GM23338 (cell line): ENCODE measurements around the gene VKORC1L1. TPM values are rescaled to one million over a fixed set of nuclear protein-coding genes. Genes with fewer than 3 reads are reported as not detected.

ENCODE experiments used
- ATAC-seq: fragments of 200-7000 bp; cut with Tn5 transposase; 3 replicates; pipeline ENCODE4 v1.9.1; 2020
- DNase-seq: peaks from one replicate; pipeline ENCODE4 v3.0.0-alpha.2; 2015; ENCODE audit warnings: low spot score
- H2AFZ ChIP-seq: fragments of 200-600 bp; sonication (generic); 2 replicates; pipeline ENCODE4 v1.8.0; 2016; ENCODE audit warnings: antibody characterized with exemption, mild to moderate bottlenecking, moderate library complexity
- H3F3A ChIP-seq: fragments of 200-600 bp; sonication (generic); replicated peaks from 2 replicates; pipeline ENCODE4 v1.8.0; 2017; ENCODE audit warnings: antibody characterized with exemption, mixed run types, low read depth
- H3K27ac ChIP-seq: fragments of 200-600 bp; sonication (generic); 2 replicates; pipeline ENCODE4 v1.6.1; 2016; ENCODE audit warnings: low read depth
- H3K27me3 ChIP-seq: fragments of 200-600 bp; sonication (generic); 2 replicates; pipeline ENCODE4 v1.8.0; 2016; ENCODE audit warnings: mild to moderate bottlenecking, mixed run types, moderate library complexity; ENCODE audit not compliant: insufficient read depth
- H3K36me3 ChIP-seq: fragments of 200-600 bp; sonication (generic); 2 replicates; pipeline ENCODE4 v1.8.0; 2016; ENCODE audit warnings: mild to moderate bottlenecking; ENCODE audit not compliant: insufficient read depth
- H3K4me1 ChIP-seq: fragments of 200-600 bp; sonication (generic); 2 replicates; pipeline ENCODE4 v1.8.0; 2016; ENCODE audit warnings: mild to moderate bottlenecking, moderate library complexity; ENCODE audit not compliant: insufficient read depth
- H3K4me2 ChIP-seq: fragments of 200-600 bp; sonication (generic); 2 replicates; pipeline ENCODE4 v1.7.1; 2017; ENCODE audit warnings: mixed run types
- H3K4me3 ChIP-seq: fragments of 200-600 bp; sonication (generic); 2 replicates; pipeline ENCODE4 v1.6.1; 2016; ENCODE audit warnings: mixed run types
- H3K79me2 ChIP-seq: fragments of 200-600 bp; sonication (generic); replicated peaks from 2 replicates; pipeline ENCODE4 v1.8.0; 2017; ENCODE audit warnings: mild to moderate bottlenecking; ENCODE audit not compliant: insufficient read depth
- H3K9me2 ChIP-seq: fragments of 200-600 bp; sonication (generic); 2 replicates; pipeline ENCODE4 v1.8.0; 2017; ENCODE audit not compliant: insufficient read depth
- H4K20me1 ChIP-seq: fragments of 200-600 bp; sonication (generic); replicated peaks from 2 replicates; pipeline ENCODE4 v1.8.0; 2017; ENCODE audit warnings: mild to moderate bottlenecking; ENCODE audit not compliant: insufficient read depth
- H3K27ac Mint-ChIP-seq: 2 replicates; pipeline ENCODE4 v1.8.0; 2020; ENCODE audit warnings: inconsistent platforms, mild to moderate bottlenecking, moderate library complexity, mixed read lengths
- H3K27me3 Mint-ChIP-seq: 3 replicates; pipeline ENCODE4 v1.8.0; 2022; ENCODE audit warnings: low read depth, mild to moderate bottlenecking, moderate library complexity, mixed read lengths, inconsistent platforms; ENCODE audit not compliant: insufficient read depth, poor library complexity
- H3K36me3 Mint-ChIP-seq: 3 replicates; pipeline ENCODE4 v1.8.0; 2021; ENCODE audit warnings: low read depth, mild to moderate bottlenecking, inconsistent platforms, moderate library complexity, mixed read lengths
- H3K4me1 Mint-ChIP-seq: 3 replicates; pipeline ENCODE4 v1.8.0; 2020; ENCODE audit warnings: mild to moderate bottlenecking, inconsistent platforms, mixed read lengths
- H3K4me3 Mint-ChIP-seq: 3 replicates; pipeline ENCODE4 v1.8.0; 2021; ENCODE audit warnings: moderate library complexity, mild to moderate bottlenecking, inconsistent platforms, mixed read lengths
- H3K9me3 Mint-ChIP-seq: 3 replicates; pipeline ENCODE4 v1.8.0; 2020; ENCODE audit warnings: moderate library complexity, mild to moderate bottlenecking, inconsistent platforms, mixed read lengths
- CREB1 ChIP-seq: fragments of 250-450 bp; sonication (Bioruptor Pico); IDR thresholded peaks from 2 replicates; pipeline ENCODE4 v1.5.0; 2020; ENCODE audit warnings: low read depth, mild to moderate bottlenecking, moderate library complexity
- CTCF ChIP-seq, 2 experiments: fragments of 200-600 bp in 1 of 2; sonication (generic) in 1 of 2; conservative IDR thresholded peaks; 2 replicates each; pipeline versions ENCODE4 v1.5.1 to v1.6.1; 2016 to 2017; ENCODE audit warnings: antibody characterized with exemption in 2 of 2, low read depth in 2 of 2, mild to moderate bottlenecking in 2 of 2, moderate library complexity in 1 of 2
- ETS1 ChIP-seq: IDR thresholded peaks from 2 replicates; pipeline ENCODE4 v1.6.1; 2016; ENCODE audit warnings: antibody characterized with exemption
- EZH2 ChIP-seq: fragments of 200-600 bp; sonication (generic); IDR thresholded peaks from one replicate; pipeline ENCODE4 v1.8.0; 2017; ENCODE audit warnings: antibody characterized with exemption, mild to moderate bottlenecking, low read depth; ENCODE audit not compliant: unreplicated experiment
- EZH2phosphoT487 ChIP-seq: fragments of 200-600 bp; sonication (generic); IDR thresholded peaks from one replicate; pipeline ENCODE4 v1.8.1; 2018; ENCODE audit warnings: antibody characterized with exemption; ENCODE audit not compliant: unreplicated experiment
- JUNB ChIP-seq: IDR thresholded peaks from one replicate; pipeline ENCODE4 v1.6.1; 2016; ENCODE audit warnings: antibody characterized with exemption; ENCODE audit not compliant: unreplicated experiment
- NANOG ChIP-seq: IDR thresholded peaks from 2 replicates; pipeline ENCODE4 v1.6.1; 2016; ENCODE audit warnings: antibody characterized with exemption, borderline replicate concordance
- POLR2AphosphoS5 ChIP-seq: IDR thresholded peaks from 2 replicates; pipeline ENCODE4 v1.6.1; 2016; ENCODE audit warnings: antibody characterized with exemption, low read depth
- STAT1 ChIP-seq: IDR thresholded peaks from one replicate; pipeline ENCODE4 v1.6.1; 2016; ENCODE audit warnings: antibody characterized with exemption; ENCODE audit not compliant: unreplicated experiment
- ZNF114 ChIP-seq: fragments of 250-450 bp; sonication (Bioruptor Pico); IDR thresholded peaks from 2 replicates; pipeline ENCODE4 v1.5.0; 2020; ENCODE audit warnings: mild to moderate bottlenecking, moderate library complexity
- ZNF331 ChIP-seq: fragments of 250-450 bp; sonication (Bioruptor Pico); IDR thresholded peaks from 2 replicates; pipeline ENCODE4 v1.5.0; 2020; ENCODE audit warnings: low read depth, mild to moderate bottlenecking, moderate library complexity
- ZNF462 ChIP-seq: fragments of 250-450 bp; sonication (Bioruptor Pico); IDR thresholded peaks from 2 replicates; pipeline ENCODE4 v1.5.0; 2020; ENCODE audit warnings: mild to moderate bottlenecking, moderate library complexity
- long read RNA-seq: library from polyadenylated mRNA; unstranded; transcript quantifications from one replicate; pipeline ENCODE4 v2.0.0, GENCODE V29; 2020; ENCODE audit not compliant: unreplicated experiment
- polyA plus RNA-seq: library from polyadenylated mRNA; unstranded; fragments of >200 nt; fragmentation: Nextera tagmentation; extraction: Ambion mirVana; gene quantifications from 2 replicates; pipeline ENCODE4 v1.2.1, GENCODE V29; 2016
- total RNA-seq: library from RNA; depleted of rRNA; stranded (reverse); fragments of >200 nt; shearing (Covaris generic); gene quantifications from 2 replicates; pipeline ENCODE4 v1.2.3, GENCODE V29; 2014; rRNA removed
- TF ChIP-seq, protein P1 (sequence below): IDR thresholded peaks from one replicate; pipeline ENCODE4 v1.6.1; 2018; ENCODE audit warnings: antibody characterized with exemption; ENCODE audit not compliant: unreplicated experiment

The VKORC1L1 gene
- total RNA-seq (30.3 and 33.8 TPM in 2 replicates), polyA plus RNA-seq (21.5 and 28.9 TPM in 2 replicates)
- long read RNA-seq, partial matches to known transcripts, result 0 of 3 reads
- long read RNA-seq, other reads (novel, unspliced or antisense), result 2 of 3 reads

GRCh38 chr7:65872776-65873581 is at the start of gene VKORC1L1:
Gene VKORC1L1 (plus strand): TSS chr7:65873074. CDS start chr7:65873372, 298 bp downstream.
- ATAC-seq, result peak; percentile 88
- Mint-ChIP-seq H3K27ac (peak within 1 kb of the TSS; percentile 89), H3K9me3 (no peaks in the 10 kb centered on the region), H3K4me1 (peaks cover 5% of the 10 kb centered on the region; the same call in 1 of the 3 replicates), H3K4me3 (peak within 1 kb of the TSS; percentile 94), H3K36me3 (peaks cover 4% of the 10 kb centered on the region; the same call in 1 of the 3 replicates), H3K27me3 (peaks cover 2% of the 10 kb centered on the region)
- Histone ChIP-seq H3K9me2 (no peaks in the 10 kb centered on the region), H2AFZ (0 out of 2 replicates have a peak within 1 kb of the TSS, but pooled peaks have one; percentile 72), H3K4me1 (peaks cover 6% of the 10 kb centered on the region), H3K4me3 (peak within 1 kb of the TSS; percentile 85), H3K79me2 (peaks cover 39% of the 10 kb centered on the region), H3K27me3 (no peaks in the 10 kb centered on the region), H3F3A (no peaks in the 10 kb centered on the region), H3K36me3 (no peaks in the 10 kb centered on the region), H3K4me2 (peak within 1 kb of the TSS; percentile 84), H4K20me1 (peaks cover 9% of the 10 kb centered on the region; the same call in 1 of the 2 replicates), H3K27ac (peak within 1 kb of the TSS; percentile 93)
- peak; percentile 93 for DNase-seq
- no peak for TF ChIP-seq NANOG
- no peak for TF ChIP-seq EZH2
- no peak for TF ChIP-seq ETS1
- TF ChIP-seq CREB1 (CRISPR knock-in tag), result no peak
- no peak for TF ChIP-seq ZNF114
- no peak for TF ChIP-seq STAT1
- TF ChIP-seq JUNB, result no peak
- no peak for TF ChIP-seq ZNF462 (CRISPR knock-in tag)
- TF ChIP-seq EZH2phosphoT487, result no peak
- TF ChIP-seq POLR2AphosphoS5, result no peak
- TF ChIP-seq ZNF331 (CRISPR knock-in tag), result no peak
- no peak for TF ChIP-seq CTCF (conservative IDR thresholded peaks at IDR 0.05; ENCODE audit: low read depth in 2 of 2)
- TF ChIP-seq, protein P1, sequence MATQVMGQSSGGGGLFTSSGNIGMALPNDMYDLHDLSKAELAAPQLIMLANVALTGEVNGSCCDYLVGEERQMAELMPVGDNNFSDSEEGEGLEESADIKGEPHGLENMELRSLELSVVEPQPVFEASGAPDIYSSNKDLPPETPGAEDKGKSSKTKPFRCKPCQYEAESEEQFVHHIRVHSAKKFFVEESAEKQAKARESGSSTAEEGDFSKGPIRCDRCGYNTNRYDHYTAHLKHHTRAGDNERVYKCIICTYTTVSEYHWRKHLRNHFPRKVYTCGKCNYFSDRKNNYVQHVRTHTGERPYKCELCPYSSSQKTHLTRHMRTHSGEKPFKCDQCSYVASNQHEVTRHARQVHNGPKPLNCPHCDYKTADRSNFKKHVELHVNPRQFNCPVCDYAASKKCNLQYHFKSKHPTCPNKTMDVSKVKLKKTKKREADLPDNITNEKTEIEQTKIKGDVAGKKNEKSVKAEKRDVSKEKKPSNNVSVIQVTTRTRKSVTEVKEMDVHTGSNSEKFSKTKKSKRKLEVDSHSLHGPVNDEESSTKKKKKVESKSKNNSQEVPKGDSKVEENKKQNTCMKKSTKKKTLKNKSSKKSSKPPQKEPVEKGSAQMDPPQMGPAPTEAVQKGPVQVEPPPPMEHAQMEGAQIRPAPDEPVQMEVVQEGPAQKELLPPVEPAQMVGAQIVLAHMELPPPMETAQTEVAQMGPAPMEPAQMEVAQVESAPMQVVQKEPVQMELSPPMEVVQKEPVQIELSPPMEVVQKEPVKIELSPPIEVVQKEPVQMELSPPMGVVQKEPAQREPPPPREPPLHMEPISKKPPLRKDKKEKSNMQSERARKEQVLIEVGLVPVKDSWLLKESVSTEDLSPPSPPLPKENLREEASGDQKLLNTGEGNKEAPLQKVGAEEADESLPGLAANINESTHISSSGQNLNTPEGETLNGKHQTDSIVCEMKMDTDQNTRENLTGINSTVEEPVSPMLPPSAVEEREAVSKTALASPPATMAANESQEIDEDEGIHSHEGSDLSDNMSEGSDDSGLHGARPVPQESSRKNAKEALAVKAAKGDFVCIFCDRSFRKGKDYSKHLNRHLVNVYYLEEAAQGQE, result no peak
